ENCODE results near the gene KRTAP10-6.
"Not testable (repeated sequence)": the region's sequence is repeated elsewhere in the genome, so short reads cannot be mapped to it uniquely, and the experiment has no call there.

KRTAP10-6 gene

DNA sequence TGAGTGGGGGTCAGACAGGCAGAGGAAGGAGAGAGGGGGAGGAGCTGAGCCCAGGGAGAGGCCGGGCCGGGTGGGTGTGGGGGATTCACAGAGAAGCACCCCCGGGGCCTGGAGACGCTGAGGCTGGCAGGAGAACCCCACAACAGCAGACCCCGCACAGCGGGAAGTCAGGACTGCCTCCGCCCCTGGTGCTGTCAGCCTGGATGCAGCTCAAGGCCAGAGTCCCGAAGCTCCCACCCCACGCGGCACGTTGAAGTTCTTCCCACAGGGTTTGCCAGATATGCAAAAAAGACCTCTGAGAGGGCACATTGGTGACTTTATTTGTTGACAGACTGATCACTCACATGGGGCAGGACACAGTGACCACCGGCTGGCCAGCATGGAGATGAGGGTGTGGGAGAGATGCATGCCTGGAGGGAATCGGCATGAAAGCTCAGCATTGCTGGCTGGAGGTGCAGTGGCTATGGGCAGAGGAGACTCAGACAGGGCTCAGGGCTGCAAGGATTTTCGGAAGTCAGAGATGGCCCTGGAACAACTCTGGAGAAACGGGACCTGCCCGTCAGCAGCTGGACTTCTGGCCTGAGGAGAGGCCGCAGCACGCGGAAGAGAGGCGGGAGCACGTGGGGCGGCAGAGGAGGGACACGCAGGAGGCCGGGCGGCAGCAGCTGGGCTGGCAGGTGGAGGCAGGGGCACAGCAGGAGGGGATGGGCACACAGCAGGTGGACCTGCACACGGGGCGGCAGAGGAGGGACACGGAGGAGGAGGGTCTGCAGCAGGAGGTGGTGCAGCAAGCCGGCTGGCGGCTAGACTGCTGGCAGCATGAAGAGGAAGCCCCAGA, 34.6 kb downstream of the KRTAP10-6 start:
- DNase-seq (ENCODE audit: low spot score), result no peak

GRCh38 chr21:44556879-44557278, 35.4 kb downstream of the KRTAP10-6 start:
- no peak for DNase-seq (ENCODE audit: low spot score)

- no peak for DNase-seq (ENCODE audit: low spot score)
These were observed 37.0 kb downstream of the KRTAP10-6 start for GRCh38 chr21:44555200-44555875.

DNA sequence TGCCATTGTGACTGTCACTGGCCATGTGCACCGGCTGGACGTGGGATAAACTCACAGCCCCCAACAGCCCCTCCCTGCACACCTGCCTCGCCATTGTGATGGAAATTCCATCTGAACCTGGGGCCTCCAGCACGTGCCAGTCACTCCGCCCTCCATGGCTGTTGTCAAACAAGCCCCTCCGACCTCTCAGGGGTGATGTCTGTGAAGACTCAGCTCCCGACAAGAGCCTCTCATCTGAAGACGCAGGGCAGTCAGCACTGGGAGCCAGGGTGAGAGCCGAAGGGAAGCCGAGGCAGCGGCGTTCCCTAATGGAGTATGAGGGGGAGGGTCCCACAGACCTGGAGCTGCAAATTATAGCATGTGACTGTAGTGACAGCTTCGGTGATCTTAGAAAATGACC, 39.6 kb downstream of the KRTAP10-6 start:
- no peak for DNase-seq (ENCODE audit: low spot score)

DNA sequence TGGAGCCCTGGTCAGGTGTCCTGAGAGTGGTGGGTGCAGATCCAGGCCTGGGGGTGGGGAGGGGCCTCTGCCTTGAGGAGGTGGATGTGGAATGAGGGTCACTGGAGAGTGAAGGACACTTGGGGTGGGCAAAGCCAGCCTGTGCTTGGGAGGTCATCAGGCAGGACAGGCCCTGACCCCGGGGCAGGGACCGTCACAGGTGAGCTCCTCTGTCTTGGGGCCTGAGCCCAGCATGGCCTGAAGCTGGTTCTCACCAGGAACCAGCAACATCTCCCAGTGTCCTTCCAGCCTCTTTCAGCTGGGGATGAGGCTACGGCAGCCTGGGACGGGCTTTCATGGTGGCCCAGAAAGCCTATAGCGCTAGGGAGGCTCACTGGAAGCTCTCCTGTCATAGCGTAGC, 40.2 kb downstream of the KRTAP10-6 start:
- no peak for DNase-seq (ENCODE audit: low spot score)

DNA sequence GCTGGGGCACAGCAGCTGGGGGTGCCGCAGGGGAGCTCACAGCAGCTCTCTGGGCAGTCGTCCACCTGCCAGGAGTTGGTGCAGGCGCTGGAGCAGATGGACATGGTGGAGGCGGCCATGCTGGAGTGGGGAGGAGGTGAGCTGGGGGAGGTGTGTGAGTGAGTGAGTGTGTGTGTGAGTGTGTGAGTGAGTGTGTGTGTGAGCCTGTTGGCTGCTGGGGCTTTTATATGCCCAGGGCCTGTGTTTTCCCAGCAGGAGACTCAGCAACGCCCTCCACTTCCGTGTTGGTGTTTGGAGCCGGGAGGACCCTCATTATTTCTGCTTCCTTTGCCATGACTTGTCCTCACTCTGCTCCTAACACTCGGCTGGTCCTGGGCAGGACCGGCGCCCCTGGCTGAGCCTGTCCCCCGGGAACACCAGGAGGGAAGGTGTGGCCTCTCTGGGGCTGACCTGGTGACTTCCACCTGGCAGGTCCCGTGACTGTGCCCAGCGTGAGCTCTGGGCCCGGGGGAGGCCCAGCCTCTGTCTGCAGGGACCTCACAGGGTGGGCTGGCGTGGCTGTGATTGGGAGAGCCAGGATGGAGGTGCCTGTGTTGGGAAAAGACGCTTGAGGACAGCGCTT, 40.9 kb downstream of the KRTAP10-6 start, which contains the start of gene KRTAP10-2:
Gene KRTAP10-2 (minus strand): TSS at position 166 of the 622 bp plus-strand sequence. CDS start 47 bp downstream, at position 119.
- DNase-seq (ENCODE audit: low spot score), result no peak

- DNase-seq (ENCODE audit: low spot score), result no peak
These were observed 41.5 kb downstream of the KRTAP10-6 start for GRCh38 chr21:44550807-44551206.

- DNase-seq (ENCODE audit: low spot score), result not testable (repeated sequence)
These were observed 42.0 kb downstream of the KRTAP10-6 start for GRCh38 chr21:44550285-44550684.

DNA sequence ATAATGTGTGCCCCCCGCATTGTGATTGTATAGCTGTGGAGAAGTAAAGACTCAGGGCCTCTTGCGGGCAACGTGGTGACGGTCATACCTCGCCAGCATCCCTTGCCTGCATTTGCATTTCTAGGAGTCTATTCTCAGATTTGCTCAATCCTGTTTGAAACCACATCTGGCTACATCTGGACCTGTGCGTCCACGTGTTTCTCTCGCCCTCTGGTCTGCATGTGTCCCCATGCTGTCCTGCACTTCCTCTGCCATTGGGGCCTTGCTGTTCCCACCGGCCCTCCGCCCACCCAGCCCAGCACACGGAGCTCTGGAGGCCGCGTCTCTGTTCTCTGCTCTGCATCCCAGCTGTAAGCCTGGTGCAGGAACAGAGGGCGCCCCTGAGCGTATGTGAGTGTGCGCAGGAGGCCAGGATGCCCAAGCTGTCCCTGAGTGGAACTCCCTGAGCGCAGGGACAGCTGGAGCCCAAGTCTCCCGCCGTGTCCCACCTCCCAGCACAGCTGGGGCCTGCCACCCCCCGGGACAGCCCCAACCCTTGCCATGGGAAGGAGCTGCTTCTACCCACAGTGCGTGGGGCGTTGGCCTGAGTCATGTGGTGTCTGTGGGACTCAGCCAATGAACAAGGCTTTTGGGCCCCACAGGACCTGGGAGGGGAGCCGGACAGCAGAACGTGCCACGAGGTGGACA, 42.6 kb downstream of the KRTAP10-6 start:
- no peak for DNase-seq (ENCODE audit: low spot score)

GRCh38 chr21:44548922-44549321, 43.4 kb downstream of the KRTAP10-6 start:
- no peak for DNase-seq (ENCODE audit: low spot score)

DNA sequence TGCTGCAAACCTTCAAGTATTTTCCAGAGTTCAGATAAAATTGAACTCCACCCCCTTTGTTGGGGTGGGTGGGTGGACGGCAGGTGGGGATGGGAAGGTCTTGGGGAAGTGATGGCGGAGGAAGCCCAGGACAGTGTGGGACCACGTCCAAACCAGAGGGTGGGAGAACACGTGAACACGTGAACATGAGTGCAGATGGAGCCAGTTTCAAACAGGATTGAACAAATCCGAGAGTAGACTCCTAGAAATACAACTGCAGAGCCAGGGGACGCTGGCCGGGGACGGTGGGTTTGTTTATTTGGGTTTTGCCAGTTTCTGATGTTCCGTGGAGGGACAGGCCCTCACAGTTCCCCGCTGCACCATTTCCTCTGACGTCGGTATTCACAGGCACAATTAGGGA, 43.9 kb downstream of the KRTAP10-6 start:
- DNase-seq (ENCODE audit: low spot score), result no peak

DNA sequence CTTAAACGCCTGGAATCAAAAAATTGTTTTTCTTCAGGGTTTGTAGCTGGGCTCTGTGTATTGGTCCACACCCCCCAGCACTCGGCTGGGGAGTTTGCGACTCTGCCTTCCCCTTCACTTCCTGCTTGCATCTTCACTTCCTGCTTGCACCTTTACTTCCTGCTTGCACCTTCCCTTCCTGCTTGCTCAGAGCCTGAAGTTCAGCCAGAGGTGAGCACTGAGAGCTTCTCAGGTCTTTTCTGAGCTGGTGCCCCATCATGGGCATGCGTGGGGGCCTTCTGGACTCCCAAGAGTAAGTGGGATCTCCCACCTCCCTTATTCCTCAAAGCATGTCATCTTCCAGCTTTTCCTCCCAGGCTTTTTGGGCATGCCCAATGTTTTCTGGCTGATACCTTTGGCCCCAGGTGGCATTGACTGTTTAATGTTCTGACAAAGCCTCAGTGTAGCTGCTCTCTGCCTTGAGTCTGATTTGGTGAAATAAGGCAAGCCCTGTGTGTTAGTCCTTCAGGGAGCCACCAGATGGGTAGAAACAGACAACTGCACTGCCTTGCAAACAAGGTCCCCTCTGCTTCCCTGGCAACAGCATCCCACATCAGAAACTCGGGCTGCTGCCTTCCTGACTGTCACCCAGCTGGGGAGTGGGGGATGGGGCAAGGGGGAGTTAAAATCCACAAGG, 44.5 kb downstream of the KRTAP10-6 start:
- no peak for DNase-seq (ENCODE audit: low spot score)

DNA sequence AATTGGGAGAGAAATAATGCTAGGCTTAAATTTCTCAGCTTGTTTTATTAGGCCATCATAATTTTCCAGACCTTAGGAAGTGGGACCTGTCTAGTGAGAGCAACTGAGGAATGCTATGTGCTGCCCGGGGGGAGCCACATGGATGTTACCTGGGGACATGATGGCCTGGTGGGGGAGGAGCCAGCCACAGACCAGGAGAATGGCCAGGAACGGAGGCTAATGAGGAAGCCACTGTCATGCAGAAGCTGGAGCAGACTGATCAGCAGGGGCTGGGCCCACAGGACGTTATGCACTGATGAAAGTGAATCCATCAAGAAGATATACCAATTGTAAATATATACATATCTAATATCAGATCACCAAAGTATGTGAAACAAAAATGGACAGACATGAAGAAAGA, 47.7 kb downstream of the KRTAP10-6 start:
- no peak for DNase-seq (ENCODE audit: low spot score)

DNA sequence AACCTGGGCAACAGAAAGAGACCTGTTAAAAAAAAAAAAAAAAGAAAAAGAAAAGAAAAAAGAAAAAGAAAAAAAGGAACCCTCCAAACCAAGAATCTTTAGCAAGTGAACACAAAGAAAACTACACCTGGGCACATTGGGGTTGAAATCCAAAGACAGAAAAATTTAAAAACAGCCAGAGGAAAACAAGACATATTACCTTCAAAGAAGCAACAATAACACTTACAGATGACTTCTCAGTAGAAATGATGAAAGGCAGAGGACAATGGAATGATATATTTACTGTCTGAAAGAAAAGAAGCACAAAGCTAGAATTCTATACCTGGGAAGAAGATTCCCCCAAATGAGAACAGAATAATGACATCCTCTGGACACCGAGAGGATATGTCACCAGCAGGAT, 49.6 kb downstream of the KRTAP10-6 start:
- DNase-seq (ENCODE audit: low spot score), result no peak

All from hepatic stellate cell (primary cell).